GM06990 (cell line): ENCODE results near the gene TTC24.

ENCODE experiments used
- DNase-seq: peaks from one replicate; pipeline ENCODE4 v3.0.0-alpha.2; 2011; ENCODE audit not compliant: insufficient read length; ENCODE audit errors: extremely low read depth
- H3K27me3 ChIP-seq: replicated peaks from 2 replicates; pipeline ENCODE4 v1.6.0; 2011; ENCODE audit warnings: low read length; ENCODE audit not compliant: control insufficient read depth, insufficient read depth
- H3K36me3 ChIP-seq: 2 replicates; pipeline ENCODE4 v1.5.1; 2011; ENCODE audit warnings: low read length; ENCODE audit not compliant: control insufficient read depth, insufficient read depth
- H3K4me3 ChIP-seq: replicated peaks from 2 replicates; pipeline ENCODE4 v1.5.1; 2011; ENCODE audit warnings: low read depth, mild to moderate bottlenecking, control low read depth, low read length
- TF ChIP-seq, protein P1 (sequence below): IDR thresholded peaks from 2 replicates; pipeline ENCODE4 v1.5.1; 2011; ENCODE audit warnings: low read length, control low read depth, mild to moderate bottlenecking, inconsistent platforms; ENCODE audit not compliant: insufficient read depth, poor library complexity, severe bottlenecking

TTC24 gene

DNA sequence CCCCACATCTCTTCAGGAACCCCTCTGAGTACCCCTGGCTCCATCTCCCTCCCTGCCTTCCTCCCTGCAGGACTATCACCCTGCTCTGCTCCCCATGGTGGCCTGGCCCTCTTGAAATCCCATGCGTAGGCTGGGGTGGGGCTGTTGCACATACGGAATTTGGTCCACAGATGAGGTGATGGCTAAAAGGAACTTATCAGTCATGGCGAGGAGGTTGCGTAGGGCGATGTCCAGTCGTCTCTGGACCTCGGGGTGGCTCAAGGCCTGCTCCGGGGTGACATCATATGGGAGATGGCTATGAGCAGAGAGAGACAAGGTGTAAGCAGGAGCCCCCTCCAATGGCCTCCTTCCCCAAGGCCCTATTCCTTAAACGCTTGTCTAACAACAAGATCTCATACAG lies 42.5 kb upstream of the TTC24 start:
- Histone ChIP-seq H3K36me3 (no peaks in the 10 kb centered on the region; the same call in none of the 2 replicates), H3K27me3 (no peaks in the 10 kb centered on the region), H3K4me3 (no peak overlapping the region)
- no peak for DNase-seq
- TF ChIP-seq, protein P1, sequence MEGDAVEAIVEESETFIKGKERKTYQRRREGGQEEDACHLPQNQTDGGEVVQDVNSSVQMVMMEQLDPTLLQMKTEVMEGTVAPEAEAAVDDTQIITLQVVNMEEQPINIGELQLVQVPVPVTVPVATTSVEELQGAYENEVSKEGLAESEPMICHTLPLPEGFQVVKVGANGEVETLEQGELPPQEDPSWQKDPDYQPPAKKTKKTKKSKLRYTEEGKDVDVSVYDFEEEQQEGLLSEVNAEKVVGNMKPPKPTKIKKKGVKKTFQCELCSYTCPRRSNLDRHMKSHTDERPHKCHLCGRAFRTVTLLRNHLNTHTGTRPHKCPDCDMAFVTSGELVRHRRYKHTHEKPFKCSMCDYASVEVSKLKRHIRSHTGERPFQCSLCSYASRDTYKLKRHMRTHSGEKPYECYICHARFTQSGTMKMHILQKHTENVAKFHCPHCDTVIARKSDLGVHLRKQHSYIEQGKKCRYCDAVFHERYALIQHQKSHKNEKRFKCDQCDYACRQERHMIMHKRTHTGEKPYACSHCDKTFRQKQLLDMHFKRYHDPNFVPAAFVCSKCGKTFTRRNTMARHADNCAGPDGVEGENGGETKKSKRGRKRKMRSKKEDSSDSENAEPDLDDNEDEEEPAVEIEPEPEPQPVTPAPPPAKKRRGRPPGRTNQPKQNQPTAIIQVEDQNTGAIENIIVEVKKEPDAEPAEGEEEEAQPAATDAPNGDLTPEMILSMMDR: no peak

DNA sequence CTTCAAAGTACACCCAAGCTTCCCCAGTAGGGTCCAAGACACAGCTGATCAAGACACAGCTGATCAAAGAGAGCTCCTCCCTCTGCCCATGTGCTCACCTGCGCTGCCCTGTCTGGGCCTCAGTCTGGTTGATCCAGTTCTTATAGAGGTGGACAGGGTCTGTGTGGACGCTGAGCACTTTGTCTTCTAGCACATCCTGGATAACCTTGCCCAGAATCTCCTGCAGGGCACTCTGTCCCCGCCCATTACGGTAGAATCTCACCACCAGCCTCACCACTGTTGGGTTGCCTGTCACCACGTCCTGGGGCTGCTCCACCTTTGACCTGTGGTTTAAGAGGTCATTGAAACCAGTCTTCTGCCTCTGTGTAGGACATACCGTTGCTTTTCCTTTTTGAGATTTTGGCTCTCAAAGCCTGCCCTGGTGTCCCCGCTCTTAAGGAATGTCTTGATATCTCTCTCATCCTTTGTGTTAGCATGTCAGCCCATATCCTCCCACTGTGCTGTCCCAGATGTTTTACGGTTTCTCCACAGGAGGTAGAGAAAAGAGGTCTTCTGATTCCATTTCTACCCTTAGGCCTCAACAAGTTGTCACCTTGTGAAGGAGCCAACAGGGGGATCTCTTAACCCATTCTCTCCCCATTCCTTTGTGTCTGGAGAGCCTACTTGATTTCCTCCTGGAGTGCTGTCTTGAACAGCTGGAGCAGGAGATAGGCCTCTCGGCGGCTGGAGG lies 40.6 kb upstream of the TTC24 start:
- TF ChIP-seq, protein P1: no peak
- no peak for DNase-seq
- no peaks in the 10 kb centered on the region; the same call in none of the 2 replicates for H3K36me3 ChIP-seq

DNA sequence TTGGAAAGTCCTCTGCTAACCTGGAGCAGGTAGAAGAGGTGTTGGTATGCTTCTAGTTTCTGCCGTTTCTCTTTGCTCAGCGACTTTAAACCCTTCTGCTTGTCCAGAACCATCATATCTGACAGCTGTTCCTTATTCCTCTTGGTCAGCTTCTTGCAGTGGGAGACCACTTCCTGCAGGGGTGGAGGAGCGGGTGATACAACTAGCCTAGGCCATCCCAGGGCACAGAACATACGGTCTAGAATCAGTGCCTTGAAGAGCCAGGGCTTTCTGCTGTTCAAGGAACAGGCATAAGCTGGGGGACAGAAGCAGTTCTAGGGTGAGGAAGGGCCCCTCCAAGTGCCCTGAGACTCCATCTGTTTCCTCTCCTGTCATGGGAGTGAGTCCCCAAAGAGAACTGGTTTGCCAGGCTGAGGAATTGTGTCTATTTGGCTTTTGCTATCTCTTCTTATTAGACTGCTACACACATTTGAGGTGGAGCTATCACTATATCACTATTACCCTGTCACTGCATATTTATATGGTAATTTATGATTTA lies 39.6 kb upstream of the TTC24 start:
- Histone ChIP-seq H3K27me3 (no peaks in the 10 kb centered on the region), H3K4me3 (no peak overlapping the region), H3K36me3 (no peaks in the 10 kb centered on the region; the same call in none of the 2 replicates)
- DNase-seq: no peak
- TF ChIP-seq, protein P1: no peak

More for the DNA sequence above, 40.6 kb upstream of the TTC24 start:
- Histone ChIP-seq H3K27me3 (no peaks in the 10 kb centered on the region), H3K4me3 (no peak overlapping the region)

DNA sequence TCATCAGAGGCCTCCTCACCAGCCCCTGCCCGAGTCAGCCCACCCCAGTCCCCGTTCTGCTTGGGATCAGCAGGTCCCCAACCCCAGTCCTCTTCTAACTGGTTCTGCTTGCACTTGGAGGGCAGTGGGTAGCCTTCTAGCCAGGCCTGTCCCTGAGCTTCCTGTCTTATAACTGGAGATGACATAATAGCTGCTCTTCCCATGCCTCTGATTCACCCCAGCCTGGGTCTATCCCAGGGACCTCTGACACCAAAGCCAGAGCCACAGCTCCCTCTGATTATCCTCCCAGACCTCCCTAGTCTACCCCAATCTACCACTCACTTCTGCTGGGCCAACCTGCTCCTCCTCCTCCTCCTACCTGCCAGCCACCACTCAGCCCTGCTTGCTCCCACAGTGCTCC lies 38.6 kb upstream of the TTC24 start:
- no peak for DNase-seq
- Histone ChIP-seq H3K4me3 (no peak overlapping the region), H3K27me3 (no peaks in the 10 kb centered on the region), H3K36me3 (no peaks in the 10 kb centered on the region; the same call in none of the 2 replicates)
- TF ChIP-seq, protein P1: no peak

DNA sequence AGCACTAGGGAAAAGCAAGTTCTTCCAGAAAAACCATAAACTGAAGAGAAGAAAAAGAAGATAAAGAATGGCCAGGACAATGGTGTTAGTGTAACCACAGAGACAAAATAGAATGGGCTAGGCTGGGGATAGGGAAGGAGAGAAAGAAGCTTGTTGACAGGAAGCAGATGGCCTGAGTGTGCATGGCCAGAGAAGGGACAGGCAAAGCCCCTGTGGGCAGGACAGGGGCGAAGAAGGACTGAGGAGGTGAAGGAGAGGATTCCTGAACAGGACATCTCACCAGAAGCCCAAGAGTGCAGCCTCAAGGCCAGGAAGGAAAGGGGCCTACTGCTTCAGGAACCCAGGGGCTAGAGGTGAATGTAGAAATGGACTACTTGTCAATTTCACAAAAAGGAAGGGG lies 36.5 kb upstream of the TTC24 start:
- TF ChIP-seq, protein P1: no peak
- DNase-seq: no peak
- no peak overlapping the region for H3K4me3 ChIP-seq
- H3K36me3 ChIP-seq: no peaks in the 10 kb centered on the region; the same call in 1 of the 2 replicates
- H3K27me3 ChIP-seq: no peaks in the 10 kb centered on the region
